Measurements from ENCODE around the gene AMDHD2.

- TF ChIP-seq CTCF (IDR thresholded peaks at IDR 0.05; ENCODE audit: low read length) (no peak), EZH2 (optimal IDR thresholded peaks at IDR 0.05; ENCODE audit: low read depth, low read length) (peak; percentile 50)
These were observed 48.3 kb upstream of the AMDHD2 start for GRCh38 chr16:2471653-2472487.

Data from MM.1S (cell line).